OCI-LY1 (cell line): Measurements from ENCODE around the gene KIRREL3.

Source experiments
- H2AFZ ChIP-seq: fragments of 200-600 bp; sonication (generic), shearing (Covaris generic); 2 replicates; pipeline ENCODE4 v1.6.0; 2014; ENCODE audit warnings: antibody characterized with exemption, mild to moderate bottlenecking, low read length
- H3F3A ChIP-seq: fragments of 200-600 bp; sonication (generic), shearing (Covaris generic); 2 replicates; pipeline ENCODE4 v1.6.0; 2014; ENCODE audit warnings: mild to moderate bottlenecking, antibody characterized with exemption, low read length, moderate library complexity; ENCODE audit not compliant: insufficient read depth
- H3K27ac ChIP-seq: fragments of 200-600 bp; sonication (generic); 2 replicates; pipeline ENCODE4 v1.5.1; 2014; ENCODE audit warnings: low read length, mixed run types, mild to moderate bottlenecking, low read depth; ENCODE audit not compliant: poor library complexity, severe bottlenecking
- H3K27me3 ChIP-seq: fragments of 200-600 bp; sonication (generic); 2 replicates; pipeline ENCODE4 v1.6.0; 2014; ENCODE audit warnings: antibody characterized with exemption, mild to moderate bottlenecking, low read length, moderate library complexity; ENCODE audit not compliant: insufficient read depth
- H3K36me3 ChIP-seq: fragments of 200-600 bp; sonication (generic); 2 replicates; pipeline ENCODE4 v1.6.1; 2014; ENCODE audit warnings: mild to moderate bottlenecking, antibody characterized with exemption, low read length, moderate library complexity, mixed read lengths; ENCODE audit not compliant: insufficient read depth
- H3K4me1 ChIP-seq: fragments of 200-600 bp; sonication (generic); 2 replicates; pipeline ENCODE4 v1.5.1; 2014; ENCODE audit warnings: mild to moderate bottlenecking, low read length, moderate library complexity; ENCODE audit not compliant: insufficient read depth, severe bottlenecking
- H3K4me2 ChIP-seq: fragments of 200-600 bp; sonication (generic), shearing (Covaris generic); 2 replicates; pipeline ENCODE4 v1.6.1; 2014; ENCODE audit warnings: low read length
- H3K4me3 ChIP-seq: fragments of 200-600 bp; sonication (generic); 2 replicates; pipeline ENCODE4 v1.5.1; 2014; ENCODE audit warnings: low read length, low read depth, mild to moderate bottlenecking, mixed read lengths; ENCODE audit not compliant: poor library complexity, severe bottlenecking
- H3K79me2 ChIP-seq: fragments of 200-600 bp; shearing (Covaris generic); 2 replicates; pipeline ENCODE4 v1.6.1; 2016; ENCODE audit warnings: mixed run types, low read length, mixed read lengths; ENCODE audit not compliant: insufficient read depth
- H3K9ac ChIP-seq: fragments of 200-600 bp; sonication (generic), shearing (Covaris generic); 2 replicates; pipeline ENCODE4 v1.6.1; 2014; ENCODE audit warnings: mild to moderate bottlenecking, low read length, mixed read lengths
- H3K9me2 ChIP-seq: fragments of 200-600 bp; sonication (generic), shearing (Covaris generic); 2 replicates; pipeline ENCODE4 v1.6.1; 2014; ENCODE audit warnings: low read depth, mild to moderate bottlenecking, low read length, mixed read lengths
- H3K9me3 ChIP-seq: fragments of 200-600 bp; shearing (Covaris generic); 2 replicates; pipeline ENCODE4 v1.6.1; 2014; ENCODE audit warnings: low read length, mixed read lengths
- H4K20me1 ChIP-seq: fragments of 200-600 bp; sonication (generic), shearing (Covaris generic); 2 replicates; pipeline ENCODE4 v1.6.0; 2016; ENCODE audit warnings: mild to moderate bottlenecking, low read length; ENCODE audit not compliant: insufficient read depth
- CTCF ChIP-seq: fragments of 200-600 bp; sonication (generic), shearing (Covaris generic); IDR thresholded peaks from 2 replicates; pipeline ENCODE4 v1.5.1; 2017; ENCODE audit warnings: mild to moderate bottlenecking, antibody characterized with exemption, low read length, moderate library complexity, mixed read lengths
- EZH2 ChIP-seq: fragments of 200-600 bp; sonication (generic), shearing (Covaris generic); IDR thresholded peaks from 2 replicates; pipeline ENCODE4 v1.8.0; 2017; ENCODE audit warnings: borderline replicate concordance, mixed run types, mild to moderate bottlenecking, antibody characterized with exemption, low read length, moderate library complexity, mixed read lengths

Gene KIRREL3

GRCh38 chr11:126432065-126432461, 568.5 kb downstream of the KIRREL3 start:
- H3K4me2 ChIP-seq: no peak overlapping the region
- H3K9me2 ChIP-seq: no peaks in the 10 kb centered on the region
- H3K4me1 ChIP-seq: no peaks in the 10 kb centered on the region
- no peak overlapping the region for H2AFZ ChIP-seq
- no peaks in the 10 kb centered on the region for H3F3A ChIP-seq
- no peaks in the 10 kb centered on the region for H3K36me3 ChIP-seq
- H3K9me3 ChIP-seq: no peaks in the 10 kb centered on the region
- no peak overlapping the region for H3K4me3 ChIP-seq
- TF ChIP-seq EZH2 (no peak), CTCF (no peak)
- no peak overlapping the region for H3K9ac ChIP-seq
- no peaks in the 10 kb centered on the region for H3K27me3 ChIP-seq
- no peaks in the 10 kb centered on the region for H3K79me2 ChIP-seq
- no peaks in the 10 kb centered on the region for H4K20me1 ChIP-seq
- no peak overlapping the region for H3K27ac ChIP-seq

- H3K4me1 ChIP-seq: no peaks in the 10 kb centered on the region
- H3K79me2 ChIP-seq: no peaks in the 10 kb centered on the region
- H3F3A ChIP-seq: no peaks in the 10 kb centered on the region
- H2AFZ ChIP-seq: no peak overlapping the region
- H3K9me2 ChIP-seq: no peaks in the 10 kb centered on the region
- H3K27ac ChIP-seq: no peak overlapping the region
- no peak overlapping the region for H3K4me3 ChIP-seq
- no peak for TF ChIP-seq EZH2
- no peaks in the 10 kb centered on the region for H3K27me3 ChIP-seq
- no peak overlapping the region for H3K9ac ChIP-seq
- H3K4me2 ChIP-seq: no peak overlapping the region
- H4K20me1 ChIP-seq: no peaks in the 10 kb centered on the region
- no peaks in the 10 kb centered on the region for H3K36me3 ChIP-seq
- H3K9me3 ChIP-seq: no peaks in the 10 kb centered on the region
These were observed 569.0 kb downstream of the KIRREL3 start for GRCh38 chr11:126431401-126432064.

- Histone ChIP-seq H3K27me3 (peaks cover 3% of the 10 kb centered on the region; the same call in 1 of the 2 replicates), H3K4me1 (no peaks in the 10 kb centered on the region), H3K9ac (no peak overlapping the region), H3F3A (no peaks in the 10 kb centered on the region), H4K20me1 (no peaks in the 10 kb centered on the region), H3K4me3 (no peak overlapping the region), H3K4me2 (no peak overlapping the region), H3K36me3 (no peaks in the 10 kb centered on the region), H3K9me2 (no peaks in the 10 kb centered on the region), H2AFZ (no peak overlapping the region), H3K79me2 (no peaks in the 10 kb centered on the region), H3K9me3 (no peaks in the 10 kb centered on the region), H3K27ac (no peak overlapping the region)
- no peak for TF ChIP-seq EZH2
- no peak for TF ChIP-seq CTCF
These were observed 569.8 kb downstream of the KIRREL3 start for GRCh38 chr11:126430581-126431335.
